Measurements from ENCODE around the gene HEXA.

Gene HEXA

DNA sequence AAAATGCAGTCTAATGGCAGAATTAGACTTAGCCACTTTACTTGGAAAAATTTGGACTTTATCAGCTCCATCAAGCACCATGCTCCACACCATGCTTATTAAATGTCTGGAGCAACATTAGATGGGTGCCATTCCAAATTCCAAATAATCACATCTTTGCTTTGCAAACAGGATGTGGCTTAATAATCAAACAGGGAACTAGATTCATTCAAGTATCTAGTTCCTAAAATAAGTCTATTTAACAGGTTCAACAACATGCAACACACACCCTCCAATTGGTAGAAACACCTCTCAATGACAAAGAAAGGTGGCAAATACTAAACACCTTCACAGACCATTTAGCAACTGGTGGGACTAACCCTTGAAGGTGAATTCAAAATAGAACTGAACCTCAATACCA is 3.5 kb downstream of the HEXA start:
- TF ChIP-seq, protein P1, sequence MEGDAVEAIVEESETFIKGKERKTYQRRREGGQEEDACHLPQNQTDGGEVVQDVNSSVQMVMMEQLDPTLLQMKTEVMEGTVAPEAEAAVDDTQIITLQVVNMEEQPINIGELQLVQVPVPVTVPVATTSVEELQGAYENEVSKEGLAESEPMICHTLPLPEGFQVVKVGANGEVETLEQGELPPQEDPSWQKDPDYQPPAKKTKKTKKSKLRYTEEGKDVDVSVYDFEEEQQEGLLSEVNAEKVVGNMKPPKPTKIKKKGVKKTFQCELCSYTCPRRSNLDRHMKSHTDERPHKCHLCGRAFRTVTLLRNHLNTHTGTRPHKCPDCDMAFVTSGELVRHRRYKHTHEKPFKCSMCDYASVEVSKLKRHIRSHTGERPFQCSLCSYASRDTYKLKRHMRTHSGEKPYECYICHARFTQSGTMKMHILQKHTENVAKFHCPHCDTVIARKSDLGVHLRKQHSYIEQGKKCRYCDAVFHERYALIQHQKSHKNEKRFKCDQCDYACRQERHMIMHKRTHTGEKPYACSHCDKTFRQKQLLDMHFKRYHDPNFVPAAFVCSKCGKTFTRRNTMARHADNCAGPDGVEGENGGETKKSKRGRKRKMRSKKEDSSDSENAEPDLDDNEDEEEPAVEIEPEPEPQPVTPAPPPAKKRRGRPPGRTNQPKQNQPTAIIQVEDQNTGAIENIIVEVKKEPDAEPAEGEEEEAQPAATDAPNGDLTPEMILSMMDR (IDR thresholded peaks at IDR 0.05; ENCODE audit: insufficient read depth, low read length): no peak
- no peak for TF ChIP-seq POLR2AphosphoS5 (IDR thresholded peaks at IDR 0.05; ENCODE audit: low read depth)
- TF ChIP-seq, protein P2, sequence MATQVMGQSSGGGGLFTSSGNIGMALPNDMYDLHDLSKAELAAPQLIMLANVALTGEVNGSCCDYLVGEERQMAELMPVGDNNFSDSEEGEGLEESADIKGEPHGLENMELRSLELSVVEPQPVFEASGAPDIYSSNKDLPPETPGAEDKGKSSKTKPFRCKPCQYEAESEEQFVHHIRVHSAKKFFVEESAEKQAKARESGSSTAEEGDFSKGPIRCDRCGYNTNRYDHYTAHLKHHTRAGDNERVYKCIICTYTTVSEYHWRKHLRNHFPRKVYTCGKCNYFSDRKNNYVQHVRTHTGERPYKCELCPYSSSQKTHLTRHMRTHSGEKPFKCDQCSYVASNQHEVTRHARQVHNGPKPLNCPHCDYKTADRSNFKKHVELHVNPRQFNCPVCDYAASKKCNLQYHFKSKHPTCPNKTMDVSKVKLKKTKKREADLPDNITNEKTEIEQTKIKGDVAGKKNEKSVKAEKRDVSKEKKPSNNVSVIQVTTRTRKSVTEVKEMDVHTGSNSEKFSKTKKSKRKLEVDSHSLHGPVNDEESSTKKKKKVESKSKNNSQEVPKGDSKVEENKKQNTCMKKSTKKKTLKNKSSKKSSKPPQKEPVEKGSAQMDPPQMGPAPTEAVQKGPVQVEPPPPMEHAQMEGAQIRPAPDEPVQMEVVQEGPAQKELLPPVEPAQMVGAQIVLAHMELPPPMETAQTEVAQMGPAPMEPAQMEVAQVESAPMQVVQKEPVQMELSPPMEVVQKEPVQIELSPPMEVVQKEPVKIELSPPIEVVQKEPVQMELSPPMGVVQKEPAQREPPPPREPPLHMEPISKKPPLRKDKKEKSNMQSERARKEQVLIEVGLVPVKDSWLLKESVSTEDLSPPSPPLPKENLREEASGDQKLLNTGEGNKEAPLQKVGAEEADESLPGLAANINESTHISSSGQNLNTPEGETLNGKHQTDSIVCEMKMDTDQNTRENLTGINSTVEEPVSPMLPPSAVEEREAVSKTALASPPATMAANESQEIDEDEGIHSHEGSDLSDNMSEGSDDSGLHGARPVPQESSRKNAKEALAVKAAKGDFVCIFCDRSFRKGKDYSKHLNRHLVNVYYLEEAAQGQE (IDR thresholded peaks at IDR 0.05; ENCODE audit: insufficient replicate concordance, low read depth): no peak
- TF ChIP-seq SPI1 (IDR thresholded peaks at IDR 0.05; ENCODE audit: borderline replicate concordance, low read depth): no peak
- no peak for TF ChIP-seq GABPA (IDR thresholded peaks at IDR 0.05; ENCODE audit: low read depth)
- Histone ChIP-seq H3K27me3 (ENCODE audit: insufficient read depth, poor library complexity, severe bottlenecking) (no peaks in the 10 kb centered on the region), H3K27ac (replicated peaks) (no peak overlapping the region), H3K4me3 (replicated peaks; ENCODE audit: insufficient read depth, low read length) (no peak overlapping the region)
- no peak for DNase-seq (ENCODE audit: low read depth in 1 of 2, low spot score in 1 of 2)

- Histone ChIP-seq H3K27me3 (ENCODE audit: insufficient read depth, poor library complexity, severe bottlenecking) (no peaks in the 10 kb centered on the region), H3K4me3 (replicated peaks; ENCODE audit: insufficient read depth, low read length) (no peak overlapping the region), H3K27ac (replicated peaks) (peak overlapping the region; percentile 68)
- TF ChIP-seq SPI1 (IDR thresholded peaks at IDR 0.05; ENCODE audit: borderline replicate concordance, low read depth): peak; percentile 67; the same call in 1 of the 2 replicates
- no peak; the same call in 1 of the 2 replicates for TF ChIP-seq POLR2AphosphoS5 (IDR thresholded peaks at IDR 0.05; ENCODE audit: low read depth)
- DNase-seq (ENCODE audit: low read depth in 1 of 2, low spot score in 1 of 2): peak; percentile 39 to 87
Observed at GRCh38 chr15:72369964-72370363, 5.8 kb downstream of the HEXA start.

DNA sequence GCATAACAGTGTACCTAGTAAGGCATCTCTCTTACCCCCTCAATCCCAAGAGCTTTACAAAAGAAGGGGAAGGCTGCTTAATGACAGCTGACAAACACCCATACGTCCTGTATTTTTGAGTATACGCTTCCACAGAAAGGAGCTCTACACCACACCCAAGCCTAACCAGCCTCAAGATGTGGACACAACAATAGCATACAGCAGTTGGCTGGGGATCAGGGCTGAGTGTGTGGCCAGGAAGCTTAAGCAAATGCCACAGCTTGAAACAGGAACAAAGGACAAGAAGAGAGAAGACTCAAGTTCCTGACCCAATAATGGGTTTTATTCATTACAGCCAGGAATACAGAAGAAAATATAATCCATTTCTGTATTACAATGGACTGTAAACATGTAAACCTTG is 6.9 kb downstream of the HEXA start:
- DNase-seq (ENCODE audit: low read depth in 1 of 2, low spot score in 1 of 2): peak; percentile 43 to 90
- H3K27me3 ChIP-seq (ENCODE audit: insufficient read depth, poor library complexity, severe bottlenecking): no peaks in the 10 kb centered on the region
- no peak overlapping the region for H3K4me3 ChIP-seq (replicated peaks; ENCODE audit: insufficient read depth, low read length)
- TF ChIP-seq POLR2AphosphoS5 (IDR thresholded peaks at IDR 0.05; ENCODE audit: low read depth) (0 out of 2 replicates have a peak, but pooled peaks have one; percentile 27), SPI1 (IDR thresholded peaks at IDR 0.05; ENCODE audit: borderline replicate concordance, low read depth) (no peak)
- TF ChIP-seq, protein P1 (IDR thresholded peaks at IDR 0.05; ENCODE audit: insufficient read depth, low read length): no peak
- peak overlapping the region; percentile 68 for H3K27ac ChIP-seq (replicated peaks)

DNA sequence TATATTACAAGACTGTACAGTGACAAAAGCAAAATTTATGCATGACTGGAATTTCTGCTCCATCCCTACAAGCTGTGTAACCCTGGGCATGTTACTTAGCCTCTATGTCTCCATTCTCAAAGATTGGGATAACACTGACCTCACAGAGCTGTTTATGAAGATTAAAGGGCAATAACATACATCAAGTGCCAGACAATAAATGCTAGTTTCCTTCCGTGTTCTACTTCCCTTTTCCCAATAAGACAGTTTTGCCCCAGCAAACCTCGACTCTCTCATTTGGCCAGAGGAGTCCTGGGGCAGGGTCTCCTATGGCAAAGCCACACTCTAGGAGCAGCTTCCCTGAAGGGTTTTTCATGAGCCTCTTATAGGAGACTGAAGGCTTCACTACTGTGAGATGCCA is 7.5 kb downstream of the HEXA start:
- peak; percentile 13; the same call in 1 of the 2 replicates for TF ChIP-seq SPI1 (IDR thresholded peaks at IDR 0.05; ENCODE audit: borderline replicate concordance, low read depth)
- no peak for TF ChIP-seq GABPA (IDR thresholded peaks at IDR 0.05; ENCODE audit: low read depth)
- no peak for TF ChIP-seq POLR2AphosphoS5 (IDR thresholded peaks at IDR 0.05; ENCODE audit: low read depth)
- peak in 1 of 2 experiments; percentile 38 for DNase-seq (ENCODE audit: low read depth in 1 of 2, low spot score in 1 of 2)
- Histone ChIP-seq H3K27ac (replicated peaks) (peak overlapping the region; percentile 68), H3K27me3 (ENCODE audit: insufficient read depth, poor library complexity, severe bottlenecking) (no peaks in the 10 kb centered on the region), H3K4me3 (replicated peaks; ENCODE audit: insufficient read depth, low read length) (no peak overlapping the region)

GRCh38 chr15:72365844-72366243 is 10.0 kb downstream of the HEXA start:
- Histone ChIP-seq H3K4me3 (replicated peaks; ENCODE audit: insufficient read depth, low read length) (no peak overlapping the region), H3K27me3 (ENCODE audit: insufficient read depth, poor library complexity, severe bottlenecking) (no peaks in the 10 kb centered on the region), H3K27ac (replicated peaks) (peak overlapping the region; percentile 30)
- TF ChIP-seq POLR2AphosphoS5 (IDR thresholded peaks at IDR 0.05; ENCODE audit: low read depth): peak; percentile 81
- TF ChIP-seq, protein P1 (IDR thresholded peaks at IDR 0.05; ENCODE audit: insufficient read depth, low read length): no peak
- no peak for TF ChIP-seq GABPA (IDR thresholded peaks at IDR 0.05; ENCODE audit: low read depth)
- TF ChIP-seq SPI1 (IDR thresholded peaks at IDR 0.05; ENCODE audit: borderline replicate concordance, low read depth): peak; percentile 98
- TF ChIP-seq, protein P2 (IDR thresholded peaks at IDR 0.05; ENCODE audit: insufficient replicate concordance, low read depth): no peak
- peak; percentile 82 to 89 for DNase-seq (ENCODE audit: low read depth in 1 of 2, low spot score in 1 of 2)

Measured in HL-60 (cell line).